ENCODE results near the gene LCE3B. TPM values are rescaled to one million over a fixed set of nuclear protein-coding genes. Genes with fewer than 3 reads are reported as not detected.

The LCE3B gene
- total RNA-seq, 1 donor from 2014 or later: not detected

GRCh38 chr1:152580433-152580832 is 33.2 kb upstream of the LCE3B start, which contains the start of gene LCE3D:
Gene LCE3D, minus strand, starts transcription at chr1:152580516. Its CDS starts 580 bp downstream, at chr1:152579936.
- H3K27me3 Mint-ChIP-seq (ENCODE audit: low read depth): no peaks in the 10 kb centered on the region
- H3K4me3 Mint-ChIP-seq (ENCODE audit: unreplicated experiment): no peak within 1 kb of the TSS
- H3K9me3 Mint-ChIP-seq (ENCODE audit: low read depth): peaks cover 19% of the 10 kb centered on the region
- H3K27ac Mint-ChIP-seq (ENCODE audit: unreplicated experiment): no peak within 1 kb of the TSS
- no peak for DNase-seq (ENCODE audit: low spot score)
- H3K4me1 Mint-ChIP-seq (ENCODE audit: low read depth): no peaks in the 10 kb centered on the region
- H3K36me3 Mint-ChIP-seq (ENCODE audit: low read depth): no peaks in the 10 kb centered on the region
- no peak for TF ChIP-seq CTCF (IDR thresholded peaks at IDR 0.05)

- no peaks in the 10 kb centered on the region for H3K4me1 Mint-ChIP-seq (ENCODE audit: low read depth)
- no peak for DNase-seq (ENCODE audit: low spot score)
- no peak overlapping the region for H3K4me3 Mint-ChIP-seq (ENCODE audit: unreplicated experiment)
- H3K36me3 Mint-ChIP-seq (ENCODE audit: low read depth): no peaks in the 10 kb centered on the region
- peaks cover 22% of the 10 kb centered on the region for H3K9me3 Mint-ChIP-seq (ENCODE audit: low read depth)
- no peak overlapping the region for H3K27ac Mint-ChIP-seq (ENCODE audit: unreplicated experiment)
- no peaks in the 10 kb centered on the region for H3K27me3 Mint-ChIP-seq (ENCODE audit: low read depth)
- TF ChIP-seq CTCF (IDR thresholded peaks at IDR 0.05): no peak
Measured at GRCh38 chr1:152582647-152583046, 31.0 kb upstream of the LCE3B start.

GRCh38 chr1:152585586-152585985 is 28.0 kb upstream of the LCE3B start:
- H3K36me3 Mint-ChIP-seq (ENCODE audit: low read depth): no peaks in the 10 kb centered on the region
- no peak overlapping the region for H3K4me3 Mint-ChIP-seq (ENCODE audit: unreplicated experiment)
- H3K27ac Mint-ChIP-seq (ENCODE audit: unreplicated experiment): no peak overlapping the region
- H3K9me3 Mint-ChIP-seq (ENCODE audit: low read depth): peaks cover 29% of the 10 kb centered on the region
- H3K27me3 Mint-ChIP-seq (ENCODE audit: low read depth): no peaks in the 10 kb centered on the region
- no peaks in the 10 kb centered on the region for H3K4me1 Mint-ChIP-seq (ENCODE audit: low read depth)
- no peak for TF ChIP-seq CTCF (IDR thresholded peaks at IDR 0.05)
- DNase-seq (ENCODE audit: low spot score): no peak

- DNase-seq (ENCODE audit: low spot score): no peak
- Mint-ChIP-seq H3K36me3 (ENCODE audit: low read depth) (no peaks in the 10 kb centered on the region), H3K27ac (ENCODE audit: unreplicated experiment) (no peak overlapping the region), H3K27me3 (ENCODE audit: low read depth) (no peaks in the 10 kb centered on the region), H3K4me1 (ENCODE audit: low read depth) (no peaks in the 10 kb centered on the region), H3K9me3 (ENCODE audit: low read depth) (peaks cover 14% of the 10 kb centered on the region), H3K4me3 (ENCODE audit: unreplicated experiment) (no peak overlapping the region)
- TF ChIP-seq CTCF (IDR thresholded peaks at IDR 0.05): no peak
Measured at GRCh38 chr1:152596986-152597385, 16.6 kb upstream of the LCE3B start.

- TF ChIP-seq CTCF (IDR thresholded peaks at IDR 0.05): no peak
- no peaks in the 10 kb centered on the region for H3K4me1 Mint-ChIP-seq (ENCODE audit: low read depth)
- no peak within 1 kb of the TSS for H3K4me3 Mint-ChIP-seq (ENCODE audit: unreplicated experiment)
- H3K27me3 Mint-ChIP-seq (ENCODE audit: low read depth): no peaks in the 10 kb centered on the region
- no peaks in the 10 kb centered on the region for H3K36me3 Mint-ChIP-seq (ENCODE audit: low read depth)
- peaks cover 15% of the 10 kb centered on the region for H3K9me3 Mint-ChIP-seq (ENCODE audit: low read depth)
- no peak within 1 kb of the TSS for H3K27ac Mint-ChIP-seq (ENCODE audit: unreplicated experiment)
- DNase-seq (ENCODE audit: low spot score): no peak
Measured at GRCh38 chr1:152599934-152600333, 13.7 kb upstream of the LCE3B start, which contains the start of gene LCE3C. Gene LCE3C, plus strand, starts transcription at chr1:152600234. Its CDS starts 498 bp downstream, at chr1:152600732.
